Neural progenitor cell (in vitro differentiated cells): ENCODE results near the gene FKBP8. TPM values are rescaled to one million over a fixed set of nuclear protein-coding genes. Genes with fewer than 3 reads are reported as not detected.

Source experiments
- DNase-seq: peaks from one replicate; pipeline ENCODE4 v3.0.0-alpha.2; 2016; ENCODE audit warnings: low spot score
- H2AFZ ChIP-seq: fragments of 200-600 bp; sonication (generic); replicated peaks from 2 replicates; pipeline ENCODE4 v1.6.1; 2016; ENCODE audit warnings: antibody characterized with exemption
- H3F3A ChIP-seq: fragments of 200-600 bp; sonication (generic); 2 replicates; pipeline ENCODE4 v1.6.1; 2016; ENCODE audit warnings: antibody characterized with exemption, low read depth
- H3K27ac ChIP-seq: fragments of 200-600 bp; sonication (generic); 2 replicates; pipeline ENCODE4 v1.5.1; 2016; ENCODE audit warnings: mild to moderate bottlenecking
- H3K27me3 ChIP-seq: fragments of 200-600 bp; sonication (generic); 2 replicates; pipeline ENCODE4 v1.6.1; 2016; ENCODE audit warnings: mild to moderate bottlenecking, moderate library complexity
- H3K36me3 ChIP-seq: fragments of 200-600 bp; sonication (generic); 2 replicates; pipeline ENCODE4 v1.5.1; 2016
- H3K4me1 ChIP-seq: fragments of 200-600 bp; sonication (generic); 2 replicates; pipeline ENCODE4 v1.6.1; 2016; ENCODE audit warnings: mixed run types
- H3K4me2 ChIP-seq: fragments of 200-600 bp; sonication (generic); 2 replicates; pipeline ENCODE4 v1.6.1; 2016
- H3K4me3 ChIP-seq: fragments of 200-600 bp; sonication (generic); 2 replicates; pipeline ENCODE4 v1.5.1; 2016
- H3K79me2 ChIP-seq: fragments of 200-600 bp; sonication (generic); 2 replicates; pipeline ENCODE4 v1.6.1; 2016; ENCODE audit warnings: low read depth
- H3K9ac ChIP-seq: fragments of 200-600 bp; sonication (generic); 2 replicates; pipeline ENCODE4 v1.6.1; 2016
- H3K9me3 ChIP-seq: fragments of 200-600 bp; sonication (generic); 2 replicates; pipeline ENCODE4 v1.5.1; 2016; ENCODE audit warnings: low read depth
- H4K20me1 ChIP-seq: fragments of 200-600 bp; sonication (generic); 2 replicates; pipeline ENCODE4 v1.6.1; 2016; ENCODE audit warnings: low read depth
- H3K27ac Mint-ChIP-seq: 3 replicates; pipeline ENCODE4 v1.8.0; 2021; ENCODE audit warnings: mixed read lengths
- H3K27me3 Mint-ChIP-seq: 2 replicates; pipeline ENCODE4 v1.8.0; 2022; ENCODE audit warnings: low read depth, mild to moderate bottlenecking, inconsistent platforms, moderate library complexity, mixed read lengths; ENCODE audit not compliant: insufficient read depth
- H3K36me3 Mint-ChIP-seq: 3 replicates; pipeline ENCODE4 v1.8.0; 2021; ENCODE audit warnings: mixed read lengths
- H3K4me1 Mint-ChIP-seq: 3 replicates; pipeline ENCODE4 v1.8.0; 2021; ENCODE audit warnings: mixed read lengths
- H3K4me3 Mint-ChIP-seq: 3 replicates; pipeline ENCODE4 v1.8.0; 2021; ENCODE audit warnings: mild to moderate bottlenecking, moderate library complexity, mixed read lengths
- H3K9me3 Mint-ChIP-seq: 3 replicates; pipeline ENCODE4 v1.8.0; 2020; ENCODE audit warnings: mixed read lengths
- EZH2 ChIP-seq: fragments of 200-600 bp; sonication (generic); IDR thresholded peaks from 2 replicates; pipeline ENCODE4 v1.6.1; 2017; ENCODE audit warnings: antibody characterized with exemption, mild to moderate bottlenecking, moderate library complexity
- EZH2phosphoT487 ChIP-seq: fragments of 200-600 bp; sonication (generic); IDR thresholded peaks from 2 replicates; pipeline ENCODE4 v1.6.1; 2017; ENCODE audit warnings: antibody characterized with exemption
- total RNA-seq: library from RNA; depleted of rRNA; stranded (reverse); fragments of >200 nt; gene quantifications from 2 replicates; pipeline ENCODE4 v1.2.3, GENCODE V29; 2015; ENCODE audit warnings: low replicate concordance
- TF ChIP-seq, protein P1 (sequence below): fragments of 200-600 bp; sonication (generic); IDR thresholded peaks from 2 replicates; pipeline ENCODE4 v1.5.1; 2017; ENCODE audit warnings: antibody characterized with exemption, mild to moderate bottlenecking

Gene FKBP8
- total RNA-seq, 1 donor from 2014 or later: 115 TPM

DNA sequence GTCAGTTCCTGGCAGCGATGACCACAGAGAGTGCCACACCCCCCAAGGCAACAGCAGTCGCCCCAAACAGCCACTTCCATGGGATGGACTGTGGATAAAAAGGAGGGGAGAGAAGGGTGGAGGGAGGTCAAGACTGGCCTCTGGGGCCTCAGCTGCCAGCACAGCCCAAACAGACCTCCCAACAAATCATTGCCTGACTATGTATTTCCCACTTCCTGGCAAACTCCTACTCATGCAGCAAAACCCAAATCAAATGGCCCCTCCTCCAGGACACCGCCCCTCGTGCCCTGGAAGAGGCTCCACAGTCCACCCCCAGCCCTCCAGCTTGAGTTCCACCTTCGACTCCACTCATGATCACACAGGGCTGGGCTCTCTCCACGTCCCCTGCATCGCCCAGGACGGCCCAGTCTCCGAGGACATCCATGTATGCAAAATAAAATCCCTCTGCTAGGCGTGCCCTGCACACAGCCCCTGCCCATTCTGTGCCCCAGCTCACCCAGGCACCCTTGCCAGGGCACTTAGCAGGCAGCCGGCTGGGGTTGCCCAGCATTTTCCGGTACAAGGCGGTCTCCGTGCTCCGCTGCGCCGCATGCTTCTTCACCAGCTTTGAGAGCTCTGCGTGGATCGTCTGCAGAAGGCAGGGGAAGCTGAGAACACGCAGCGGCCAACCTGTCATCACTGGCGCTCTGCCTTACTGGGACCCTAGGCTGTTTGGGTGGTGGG, 11.0 kb downstream of the FKBP8 start:
- DNase-seq: no peak
- no peak overlapping the region for H3K27ac Mint-ChIP-seq

DNA sequence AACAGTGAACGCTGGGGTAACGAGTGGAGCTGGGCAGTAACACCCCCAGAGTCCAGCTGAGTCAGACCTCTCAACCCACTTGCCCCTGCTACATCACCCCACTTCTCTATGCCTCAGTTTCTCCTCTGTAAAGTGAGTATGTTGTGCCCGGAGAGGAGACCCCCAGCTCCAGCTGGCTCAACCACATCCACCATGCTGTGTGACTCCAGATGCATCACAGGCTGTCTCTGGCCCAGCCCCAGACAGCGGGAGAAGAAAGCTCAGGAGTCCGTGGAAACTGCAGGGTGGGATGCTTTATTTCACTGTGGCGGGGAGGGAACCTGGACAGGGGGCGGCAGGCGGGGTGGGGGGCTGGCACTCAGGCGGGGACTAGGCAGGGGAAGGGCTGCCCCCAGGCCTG, 11.9 kb downstream of the FKBP8 start:
- no peak overlapping the region for H2AFZ ChIP-seq
- Mint-ChIP-seq H3K4me3 (no peak overlapping the region), H3K27me3 (no peaks in the 10 kb centered on the region), H3K27ac (no peak overlapping the region), H3K9me3 (no peaks in the 10 kb centered on the region), H3K4me1 (no peaks in the 10 kb centered on the region), H3K36me3 (peaks cover 9% of the 10 kb centered on the region)
- no peak overlapping the region for H3K9ac ChIP-seq
- no peaks in the 10 kb centered on the region for H3F3A ChIP-seq
- no peaks in the 10 kb centered on the region for H3K27me3 ChIP-seq
- no peak for TF ChIP-seq EZH2
- TF ChIP-seq, protein P1, sequence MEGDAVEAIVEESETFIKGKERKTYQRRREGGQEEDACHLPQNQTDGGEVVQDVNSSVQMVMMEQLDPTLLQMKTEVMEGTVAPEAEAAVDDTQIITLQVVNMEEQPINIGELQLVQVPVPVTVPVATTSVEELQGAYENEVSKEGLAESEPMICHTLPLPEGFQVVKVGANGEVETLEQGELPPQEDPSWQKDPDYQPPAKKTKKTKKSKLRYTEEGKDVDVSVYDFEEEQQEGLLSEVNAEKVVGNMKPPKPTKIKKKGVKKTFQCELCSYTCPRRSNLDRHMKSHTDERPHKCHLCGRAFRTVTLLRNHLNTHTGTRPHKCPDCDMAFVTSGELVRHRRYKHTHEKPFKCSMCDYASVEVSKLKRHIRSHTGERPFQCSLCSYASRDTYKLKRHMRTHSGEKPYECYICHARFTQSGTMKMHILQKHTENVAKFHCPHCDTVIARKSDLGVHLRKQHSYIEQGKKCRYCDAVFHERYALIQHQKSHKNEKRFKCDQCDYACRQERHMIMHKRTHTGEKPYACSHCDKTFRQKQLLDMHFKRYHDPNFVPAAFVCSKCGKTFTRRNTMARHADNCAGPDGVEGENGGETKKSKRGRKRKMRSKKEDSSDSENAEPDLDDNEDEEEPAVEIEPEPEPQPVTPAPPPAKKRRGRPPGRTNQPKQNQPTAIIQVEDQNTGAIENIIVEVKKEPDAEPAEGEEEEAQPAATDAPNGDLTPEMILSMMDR: no peak
- TF ChIP-seq EZH2phosphoT487: no peak
- no peak overlapping the region for H3K4me2 ChIP-seq
- no peak for DNase-seq
- no peaks in the 10 kb centered on the region for H3K79me2 ChIP-seq
- H4K20me1 ChIP-seq: no peaks in the 10 kb centered on the region
- no peak overlapping the region for H3K27ac ChIP-seq
- no peak overlapping the region for H3K4me3 ChIP-seq
- H3K36me3 ChIP-seq: no peaks in the 10 kb centered on the region
- no peaks in the 10 kb centered on the region for H3K4me1 ChIP-seq
- H3K9me3 ChIP-seq: no peaks in the 10 kb centered on the region

More for the DNA sequence above, 11.0 kb downstream of the FKBP8 start:
- no peak overlapping the region for H3K4me2 ChIP-seq
- no peaks in the 10 kb centered on the region for H3K36me3 ChIP-seq
- no peaks in the 10 kb centered on the region for H3K9me3 Mint-ChIP-seq
- no peaks in the 10 kb centered on the region for H3K27me3 ChIP-seq
- H3K27me3 Mint-ChIP-seq: peaks cover 4% of the 10 kb centered on the region
- H3K4me1 ChIP-seq: no peaks in the 10 kb centered on the region
- no peak overlapping the region for H3K4me3 ChIP-seq
- TF ChIP-seq, protein P1: no peak
- no peak for TF ChIP-seq EZH2
- TF ChIP-seq EZH2phosphoT487: no peak
- H4K20me1 ChIP-seq: no peaks in the 10 kb centered on the region
- H2AFZ ChIP-seq: no peak overlapping the region
- H3K4me3 Mint-ChIP-seq: no peak overlapping the region
- H3F3A ChIP-seq: no peaks in the 10 kb centered on the region
- no peak overlapping the region for H3K9ac ChIP-seq
- no peak overlapping the region for H3K27ac ChIP-seq
- H3K79me2 ChIP-seq: no peaks in the 10 kb centered on the region
- H3K4me1 Mint-ChIP-seq: no peaks in the 10 kb centered on the region
- H3K9me3 ChIP-seq: no peaks in the 10 kb centered on the region
- H3K36me3 Mint-ChIP-seq: peaks cover 12% of the 10 kb centered on the region

DNA sequence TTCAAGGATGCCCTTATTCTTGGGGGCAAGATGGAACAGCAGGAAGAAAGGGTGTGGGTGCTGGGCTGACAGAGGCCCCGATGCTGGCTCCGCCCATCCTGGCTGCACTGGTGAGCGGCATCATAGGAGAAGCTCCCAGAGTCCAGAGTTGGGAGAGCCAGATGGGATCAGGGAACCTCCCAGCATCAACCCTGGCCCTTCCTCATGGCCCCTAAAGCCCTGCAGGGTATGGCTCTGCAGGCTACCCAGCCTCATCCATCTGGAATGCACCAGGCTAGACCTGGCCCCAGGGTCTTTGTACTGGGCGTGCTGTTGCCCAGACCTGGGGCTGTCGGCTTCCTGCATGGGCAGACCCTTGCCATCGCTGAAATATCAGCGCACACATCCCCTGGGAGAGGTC, 13.6 kb downstream of the FKBP8 start:
- no peak overlapping the region for H3K4me3 ChIP-seq
- no peak for DNase-seq
- H3K27ac ChIP-seq: no peak overlapping the region
- no peak overlapping the region for H3K4me3 Mint-ChIP-seq
- H3K27ac Mint-ChIP-seq: no peak overlapping the region
- H3K9me3 Mint-ChIP-seq: no peaks in the 10 kb centered on the region
- no peaks in the 10 kb centered on the region for H3K4me1 Mint-ChIP-seq
- no peaks in the 10 kb centered on the region for H3K27me3 Mint-ChIP-seq
- no peaks in the 10 kb centered on the region for H3K4me1 ChIP-seq
- no peaks in the 10 kb centered on the region for H3K36me3 ChIP-seq
- no peaks in the 10 kb centered on the region for H3K9me3 ChIP-seq
- no peak overlapping the region for H3K9ac ChIP-seq
- no peaks in the 10 kb centered on the region for H3K79me2 ChIP-seq
- H2AFZ ChIP-seq: no peak overlapping the region
- no peaks in the 10 kb centered on the region for H4K20me1 ChIP-seq
- TF ChIP-seq, protein P1: no peak
- no peak for TF ChIP-seq EZH2phosphoT487
- no peak overlapping the region for H3K4me2 ChIP-seq
- no peaks in the 10 kb centered on the region for H3F3A ChIP-seq
- H3K36me3 Mint-ChIP-seq: peaks cover 8% of the 10 kb centered on the region
- no peaks in the 10 kb centered on the region for H3K27me3 ChIP-seq
